ENCODE data around the gene TLX3. TPM values are rescaled to one million over a fixed set of nuclear protein-coding genes. Genes with fewer than 3 reads are reported as not detected.

Gene TLX3
- total RNA-seq, 2 donors from 2014 or later = not detected

DNA sequence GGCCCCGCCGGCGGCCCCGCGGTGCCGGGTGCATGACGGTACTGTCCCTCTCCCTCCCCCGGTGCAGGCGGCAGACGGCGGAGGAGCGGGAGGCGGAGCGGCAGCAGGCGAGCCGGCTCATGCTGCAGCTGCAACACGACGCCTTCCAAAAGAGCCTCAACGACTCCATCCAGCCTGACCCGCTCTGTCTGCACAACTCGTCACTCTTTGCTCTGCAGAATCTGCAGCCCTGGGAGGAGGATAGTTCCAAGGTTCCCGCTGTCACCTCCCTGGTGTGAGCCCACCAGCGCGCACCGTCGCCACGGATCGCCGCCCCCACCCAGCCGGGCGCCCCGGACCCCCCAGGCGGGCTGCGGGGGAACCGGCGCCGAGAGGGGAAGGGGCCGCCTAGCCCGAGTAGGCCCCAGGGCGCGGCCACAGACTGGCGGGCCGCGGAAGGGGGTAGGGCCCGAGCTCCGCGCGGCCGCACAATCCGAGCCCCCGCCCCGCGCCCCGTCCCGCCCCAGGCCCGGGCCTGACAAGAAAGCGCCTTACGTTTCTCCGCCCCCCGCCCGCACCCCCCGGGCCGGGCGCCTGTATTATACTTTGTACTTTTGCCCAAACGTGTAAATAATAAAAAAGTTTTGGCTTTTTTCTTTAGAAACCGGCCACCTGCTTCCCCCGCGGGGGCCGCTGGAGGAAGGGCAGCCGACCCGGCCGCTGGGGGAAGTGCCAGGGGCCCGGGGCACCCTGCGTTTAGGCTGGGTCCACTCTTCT is 2.5 kb downstream of the TLX3 start:
- WGBS = 2% methylated on average over 59 of the region's 74 CpGs
- intact Hi-C loops (cut with DNase I) = no loop called here
- no peak overlapping the region for H3K4me3 ChIP-seq
- no peak overlapping the region for H3K27ac ChIP-seq
- DNase-seq (ENCODE audit: low spot score) = no peak
- no peak for TF ChIP-seq POLR2AphosphoS5 (IDR thresholded peaks at IDR 0.05)
- TF ChIP-seq, protein P1, sequence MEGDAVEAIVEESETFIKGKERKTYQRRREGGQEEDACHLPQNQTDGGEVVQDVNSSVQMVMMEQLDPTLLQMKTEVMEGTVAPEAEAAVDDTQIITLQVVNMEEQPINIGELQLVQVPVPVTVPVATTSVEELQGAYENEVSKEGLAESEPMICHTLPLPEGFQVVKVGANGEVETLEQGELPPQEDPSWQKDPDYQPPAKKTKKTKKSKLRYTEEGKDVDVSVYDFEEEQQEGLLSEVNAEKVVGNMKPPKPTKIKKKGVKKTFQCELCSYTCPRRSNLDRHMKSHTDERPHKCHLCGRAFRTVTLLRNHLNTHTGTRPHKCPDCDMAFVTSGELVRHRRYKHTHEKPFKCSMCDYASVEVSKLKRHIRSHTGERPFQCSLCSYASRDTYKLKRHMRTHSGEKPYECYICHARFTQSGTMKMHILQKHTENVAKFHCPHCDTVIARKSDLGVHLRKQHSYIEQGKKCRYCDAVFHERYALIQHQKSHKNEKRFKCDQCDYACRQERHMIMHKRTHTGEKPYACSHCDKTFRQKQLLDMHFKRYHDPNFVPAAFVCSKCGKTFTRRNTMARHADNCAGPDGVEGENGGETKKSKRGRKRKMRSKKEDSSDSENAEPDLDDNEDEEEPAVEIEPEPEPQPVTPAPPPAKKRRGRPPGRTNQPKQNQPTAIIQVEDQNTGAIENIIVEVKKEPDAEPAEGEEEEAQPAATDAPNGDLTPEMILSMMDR (IDR thresholded peaks at IDR 0.05) = no peak
- no peak for TF ChIP-seq POLR2A (IDR thresholded peaks at IDR 0.05)
- peaks cover 92% of the 10 kb centered on the region for H3K27me3 ChIP-seq (replicated peaks; ENCODE audit: insufficient read depth)
- H3K4me1 ChIP-seq (replicated peaks) = peaks cover 12% of the 10 kb centered on the region
- H3K9me3 ChIP-seq = no peaks in the 10 kb centered on the region
- H3K36me3 ChIP-seq = no peaks in the 10 kb centered on the region

- H3K9me3 ChIP-seq = no peaks in the 10 kb centered on the region
- H3K4me3 ChIP-seq = no peak overlapping the region
- TF ChIP-seq POLR2AphosphoS5 (IDR thresholded peaks at IDR 0.05) (no peak), POLR2A (IDR thresholded peaks at IDR 0.05) (no peak)
- TF ChIP-seq, protein P1 (IDR thresholded peaks at IDR 0.05) = no peak
- WGBS = 4% methylated on average over 65 of the region's 74 CpGs
- intact Hi-C loops (cut with DNase I) = no loop called here
- H3K4me1 ChIP-seq (replicated peaks) = peaks cover 12% of the 10 kb centered on the region
- H3K27me3 ChIP-seq (replicated peaks; ENCODE audit: insufficient read depth) = peaks cover 92% of the 10 kb centered on the region
- no peak for DNase-seq (ENCODE audit: low spot score)
- no peaks in the 10 kb centered on the region for H3K36me3 ChIP-seq
- H3K27ac ChIP-seq = no peak overlapping the region
These were observed 3.3 kb downstream of the TLX3 start for GRCh38 chr5:171312129-171312974.

DNA sequence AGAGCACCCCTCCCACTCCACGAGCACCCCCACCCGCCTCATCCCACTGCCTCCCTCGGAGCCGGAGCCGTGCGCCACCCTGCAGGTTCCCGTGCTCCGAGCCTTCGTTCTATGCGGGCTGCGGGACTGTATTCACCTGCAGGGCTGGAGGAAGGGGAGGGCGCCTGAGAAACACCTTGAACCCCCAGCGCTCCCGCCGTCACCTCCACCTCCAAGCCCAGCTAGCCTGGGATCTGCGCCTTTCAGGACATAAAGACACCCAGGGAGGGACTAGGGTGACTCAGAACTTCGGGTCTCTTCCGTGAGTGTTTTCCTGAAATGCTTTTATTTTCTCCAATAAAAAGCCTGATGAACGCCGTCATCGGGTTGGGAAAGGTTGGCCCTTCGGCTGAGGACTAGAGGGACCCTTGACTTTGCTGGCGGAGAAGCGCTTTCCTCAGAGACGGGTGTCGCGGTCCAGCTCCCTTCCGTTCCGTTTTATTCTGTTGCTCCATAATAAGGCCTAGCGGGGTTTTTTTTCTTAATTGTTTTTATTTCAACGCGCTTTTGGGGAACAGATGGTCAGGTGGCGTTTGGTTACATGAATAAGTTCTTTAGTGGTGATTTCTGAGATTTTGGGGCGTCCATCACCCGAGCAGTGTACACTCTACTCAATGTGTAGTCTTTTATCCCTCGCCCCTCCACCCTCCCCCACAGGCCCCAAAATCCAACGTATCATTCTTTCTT is 4.6 kb downstream of the TLX3 start:
- Histone ChIP-seq H3K4me3 (no peak overlapping the region), H3K27ac (no peak overlapping the region), H3K36me3 (no peaks in the 10 kb centered on the region), H3K4me1 (replicated peaks) (peaks cover 12% of the 10 kb centered on the region), H3K27me3 (replicated peaks; ENCODE audit: insufficient read depth) (peaks cover 92% of the 10 kb centered on the region), H3K9me3 (no peaks in the 10 kb centered on the region)
- TF ChIP-seq POLR2AphosphoS5 (IDR thresholded peaks at IDR 0.05) = no peak
- TF ChIP-seq, protein P1 (IDR thresholded peaks at IDR 0.05) = no peak
- no peak for TF ChIP-seq POLR2A (IDR thresholded peaks at IDR 0.05)
- WGBS = 6% methylated on average over 36 of the region's 37 CpGs
- intact Hi-C loops (cut with DNase I) = no loop called here
- DNase-seq (ENCODE audit: low spot score) = no peak

GRCh38 chr5:171314728-171315385 is 5.8 kb downstream of the TLX3 start:
- no peak for TF ChIP-seq POLR2AphosphoS5 (IDR thresholded peaks at IDR 0.05)
- TF ChIP-seq, protein P1 (IDR thresholded peaks at IDR 0.05) = no peak
- 3% methylated on average over 49 of the region's 53 CpGs for WGBS

More at GRCh38 chr5:171314728-171315385, 5.8 kb downstream of the TLX3 start:
- H3K4me1 ChIP-seq (replicated peaks) = peaks cover 12% of the 10 kb centered on the region
- no peak for DNase-seq (ENCODE audit: low spot score)
- H3K27me3 ChIP-seq (replicated peaks; ENCODE audit: insufficient read depth) = peaks cover 91% of the 10 kb centered on the region
- no peak overlapping the region for H3K4me3 ChIP-seq
- no peaks in the 10 kb centered on the region for H3K36me3 ChIP-seq
- H3K9me3 ChIP-seq = no peaks in the 10 kb centered on the region
- intact Hi-C loops (cut with DNase I) = no loop called here
- H3K27ac ChIP-seq = no peak overlapping the region
